Measurements from ENCODE around the gene SHISA9.
A peak's percentile ranks its signal among the peaks of the same experiment; 100 is the strongest.

Gene SHISA9

GRCh38 chr16:12885742-12886141, 15.7 kb upstream of the SHISA9 start:
- no peak overlapping the region for H3K27ac ChIP-seq (replicated peaks)
- no peak overlapping the region for H3K4me3 ChIP-seq (replicated peaks; ENCODE audit: insufficient read depth, low read length)
- H3K27me3 ChIP-seq (ENCODE audit: insufficient read depth, poor library complexity, severe bottlenecking), result no peaks in the 10 kb centered on the region
- TF ChIP-seq GABPA (IDR thresholded peaks at IDR 0.05; ENCODE audit: low read depth), result no peak
- no peak for DNase-seq (ENCODE audit: low read depth in 1 of 2, low spot score in 1 of 2)

GRCh38 chr16:12891836-12892235, 9.6 kb upstream of the SHISA9 start:
- Histone ChIP-seq H3K27me3 (ENCODE audit: insufficient read depth, poor library complexity, severe bottlenecking) (no peaks in the 10 kb centered on the region), H3K27ac (replicated peaks) (no peak overlapping the region), H3K4me3 (replicated peaks; ENCODE audit: insufficient read depth, low read length) (no peak overlapping the region)
- no peak for DNase-seq (ENCODE audit: low read depth in 1 of 2, low spot score in 1 of 2)
- TF ChIP-seq CTCF (IDR thresholded peaks at IDR 0.05; ENCODE audit: insufficient read depth, low read length), result no peak
- no peak for TF ChIP-seq REST (IDR thresholded peaks at IDR 0.05; ENCODE audit: insufficient replicate concordance, low read depth)
- no peak for TF ChIP-seq GABPA (IDR thresholded peaks at IDR 0.05; ENCODE audit: low read depth)
- no peak for TF ChIP-seq SPI1 (IDR thresholded peaks at IDR 0.05; ENCODE audit: borderline replicate concordance, low read depth)
- TF ChIP-seq POLR2AphosphoS5 (IDR thresholded peaks at IDR 0.05; ENCODE audit: low read depth), result no peak

GRCh38 chr16:12893050-12893750, 8.2 kb upstream of the SHISA9 start:
- DNase-seq (ENCODE audit: low read depth in 1 of 2, low spot score in 1 of 2), result no peak
- no peak for TF ChIP-seq POLR2AphosphoS5 (IDR thresholded peaks at IDR 0.05; ENCODE audit: low read depth)
- TF ChIP-seq GABPA (IDR thresholded peaks at IDR 0.05; ENCODE audit: low read depth), result no peak
- no peak for TF ChIP-seq CTCF (IDR thresholded peaks at IDR 0.05; ENCODE audit: insufficient read depth, low read length)
- TF ChIP-seq REST (IDR thresholded peaks at IDR 0.05; ENCODE audit: insufficient replicate concordance, low read depth), result no peak
- TF ChIP-seq SPI1 (IDR thresholded peaks at IDR 0.05; ENCODE audit: borderline replicate concordance, low read depth), result no peak
- no peak overlapping the region for H3K27ac ChIP-seq (replicated peaks)
- no peaks in the 10 kb centered on the region for H3K27me3 ChIP-seq (ENCODE audit: insufficient read depth, poor library complexity, severe bottlenecking)
- no peak overlapping the region for H3K4me3 ChIP-seq (replicated peaks; ENCODE audit: insufficient read depth, low read length)

GRCh38 chr16:12896562-12896961, 4.8 kb upstream of the SHISA9 start:
- DNase-seq (ENCODE audit: low read depth in 1 of 2, low spot score in 1 of 2), result peak in 1 of 2 experiments; percentile 26
- Histone ChIP-seq H3K4me3 (replicated peaks; ENCODE audit: insufficient read depth, low read length) (no peak overlapping the region), H3K27me3 (ENCODE audit: insufficient read depth, poor library complexity, severe bottlenecking) (peaks cover 26% of the 10 kb centered on the region), H3K27ac (replicated peaks) (no peak overlapping the region)
- TF ChIP-seq POLR2AphosphoS5 (IDR thresholded peaks at IDR 0.05; ENCODE audit: low read depth) (no peak), CTCF (IDR thresholded peaks at IDR 0.05; ENCODE audit: insufficient read depth, low read length) (peak; percentile 61)

Data from HL-60 (cell line).